GM12891 (cell line): ENCODE results near the gene ANKRD44.

Experiments
- POLR2A ChIP-seq: IDR thresholded peaks from 2 replicates; pipeline ENCODE4 v1.6.1; 2011; ENCODE audit warnings: low read depth, low read length, control low read depth
- POLR2AphosphoS5 ChIP-seq: IDR thresholded peaks from 2 replicates; pipeline ENCODE4 v1.6.1; 2011; ENCODE audit warnings: low read depth, low read length, control low read depth
- SPI1 ChIP-seq: IDR thresholded peaks from 2 replicates; pipeline ENCODE4 v1.6.1; 2011; ENCODE audit warnings: low read depth, low read length, control low read depth

DNA sequence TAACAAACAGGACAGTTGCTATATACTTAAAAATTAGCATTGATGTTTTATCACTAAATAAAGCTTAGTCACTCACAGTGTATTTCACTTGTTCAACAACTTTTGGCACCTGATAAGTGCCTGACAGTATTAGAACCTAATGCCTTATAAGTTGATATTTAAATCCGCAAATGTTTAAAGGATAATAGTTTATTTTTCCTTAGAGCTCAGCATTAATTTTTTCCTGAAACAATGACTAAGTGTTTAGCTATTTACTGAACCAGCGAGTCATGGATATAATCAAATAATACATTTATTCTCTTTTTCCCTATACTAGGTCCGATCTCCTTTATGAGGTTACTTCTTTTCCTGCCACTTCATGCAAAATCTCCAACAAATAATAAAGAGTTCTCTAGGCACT is 238.0 kb downstream of the ANKRD44 start:
- TF ChIP-seq POLR2A (no peak), POLR2AphosphoS5 (no peak), SPI1 (no peak)
